22Rv1 (cell line): ENCODE data around the gene ACOT7.

Experiments
- ZFX ChIP-seq: fragments of 450-650 bp; IDR thresholded peaks from 2 replicates; pipeline ENCODE4 v1.6.1; 2017; ENCODE audit warnings: antibody characterized with exemption, borderline replicate concordance
- TF ChIP-seq, protein P1 (sequence below): fragments of 450-650 bp; IDR thresholded peaks from 2 replicates; pipeline ENCODE4 v1.5.1; 2017; ENCODE audit warnings: mild to moderate bottlenecking

DNA sequence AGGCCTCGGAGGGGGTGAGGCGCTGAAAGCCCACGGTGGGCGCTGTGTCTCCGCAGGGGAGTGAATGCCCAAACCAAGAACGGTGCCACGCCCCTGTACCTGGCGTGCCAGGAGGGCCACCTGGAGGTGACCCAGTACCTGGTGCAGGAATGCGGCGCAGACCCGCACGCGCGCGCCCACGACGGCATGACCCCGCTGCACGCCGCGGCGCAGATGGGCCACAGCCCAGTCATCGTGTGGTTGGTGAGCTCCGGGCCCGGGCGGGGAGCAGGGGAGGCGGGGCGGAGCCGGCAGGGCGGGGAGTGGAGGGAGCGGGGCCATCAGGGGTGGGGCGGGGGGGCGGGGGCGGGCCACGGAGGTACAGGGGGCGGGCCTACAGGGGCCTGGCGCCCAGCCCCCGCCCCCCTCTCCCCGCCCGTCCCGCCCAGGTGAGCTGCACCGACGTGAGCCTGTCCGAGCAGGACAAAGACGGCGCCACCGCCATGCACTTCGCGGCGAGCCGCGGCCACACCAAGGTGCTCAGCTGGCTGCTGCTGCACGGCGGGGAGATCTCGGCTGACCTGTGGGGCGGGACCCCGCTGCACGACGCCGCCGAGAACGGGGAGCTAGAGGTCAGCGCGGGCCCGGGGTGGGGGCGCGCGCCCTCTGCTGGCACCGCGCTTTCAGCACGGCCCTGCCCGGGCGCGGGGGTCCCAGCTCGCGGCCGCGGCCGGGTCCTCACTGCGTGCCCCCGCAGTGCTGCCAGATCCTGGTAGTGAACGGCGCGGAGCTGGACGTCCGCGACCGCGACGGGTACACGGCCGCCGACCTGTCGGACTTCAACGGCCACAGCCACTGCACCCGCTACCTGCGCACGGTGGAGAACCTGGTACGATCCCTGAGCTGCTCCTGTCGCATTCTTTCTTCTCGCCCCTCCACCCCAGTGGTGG lies 46.9 kb upstream of the ACOT7 start:
- TF ChIP-seq, protein P1, sequence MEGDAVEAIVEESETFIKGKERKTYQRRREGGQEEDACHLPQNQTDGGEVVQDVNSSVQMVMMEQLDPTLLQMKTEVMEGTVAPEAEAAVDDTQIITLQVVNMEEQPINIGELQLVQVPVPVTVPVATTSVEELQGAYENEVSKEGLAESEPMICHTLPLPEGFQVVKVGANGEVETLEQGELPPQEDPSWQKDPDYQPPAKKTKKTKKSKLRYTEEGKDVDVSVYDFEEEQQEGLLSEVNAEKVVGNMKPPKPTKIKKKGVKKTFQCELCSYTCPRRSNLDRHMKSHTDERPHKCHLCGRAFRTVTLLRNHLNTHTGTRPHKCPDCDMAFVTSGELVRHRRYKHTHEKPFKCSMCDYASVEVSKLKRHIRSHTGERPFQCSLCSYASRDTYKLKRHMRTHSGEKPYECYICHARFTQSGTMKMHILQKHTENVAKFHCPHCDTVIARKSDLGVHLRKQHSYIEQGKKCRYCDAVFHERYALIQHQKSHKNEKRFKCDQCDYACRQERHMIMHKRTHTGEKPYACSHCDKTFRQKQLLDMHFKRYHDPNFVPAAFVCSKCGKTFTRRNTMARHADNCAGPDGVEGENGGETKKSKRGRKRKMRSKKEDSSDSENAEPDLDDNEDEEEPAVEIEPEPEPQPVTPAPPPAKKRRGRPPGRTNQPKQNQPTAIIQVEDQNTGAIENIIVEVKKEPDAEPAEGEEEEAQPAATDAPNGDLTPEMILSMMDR, result peak; percentile 57
- TF ChIP-seq ZFX, result no peak
